HG03457 (cell line): ENCODE results near the gene IPCEF1.
A peak's percentile ranks its signal among the peaks of the same experiment; 100 is the strongest.
"Not testable (repeated sequence)": the region's sequence is repeated elsewhere in the genome, so short reads cannot be mapped to it uniquely, and the experiment has no call there.

ENCODE experiments used
- ATAC-seq: cut with Tn5 transposase; IDR thresholded peaks from one replicate; pipeline ENCODE4 v1.9.1; 2021; ENCODE audit warnings: moderate number of reproducible peaks; ENCODE audit not compliant: unreplicated experiment

IPCEF1 gene

DNA sequence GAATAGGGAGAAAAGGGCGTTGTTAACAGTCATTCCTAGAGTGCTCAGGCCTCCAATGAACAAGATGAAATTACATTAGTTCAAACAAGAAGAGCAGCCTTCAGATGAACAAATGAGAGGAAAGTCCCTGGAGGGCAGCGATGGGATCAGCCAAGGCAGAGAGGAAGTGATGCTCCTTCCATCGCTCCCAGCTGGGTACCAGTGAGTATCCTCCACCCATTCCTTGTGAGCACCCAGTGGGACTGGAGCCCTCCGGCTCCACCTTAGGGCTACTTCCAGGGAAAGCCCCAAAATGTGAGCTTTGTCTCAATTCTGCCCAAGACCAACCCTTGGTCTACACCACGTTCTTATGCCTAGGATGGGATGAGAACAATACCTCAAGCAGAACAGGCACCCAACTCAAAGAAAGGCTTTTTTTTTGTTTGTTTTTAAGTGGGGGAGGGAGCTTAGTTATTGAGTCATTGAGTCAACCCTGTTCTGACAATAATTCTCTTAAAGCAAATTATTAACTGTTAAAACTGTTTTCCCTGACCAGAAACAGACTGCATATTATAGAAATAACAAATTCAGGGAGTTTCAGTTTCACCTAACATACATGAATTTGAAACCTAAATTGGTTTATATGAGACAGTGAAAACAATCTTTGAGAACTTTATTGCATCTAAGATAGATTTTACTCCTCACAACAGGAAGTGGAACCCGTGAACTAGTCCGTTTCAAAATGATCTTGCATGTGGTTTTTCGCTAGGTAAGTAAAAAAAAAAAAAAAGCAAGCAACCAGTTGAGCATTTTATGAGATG, 106.9 kb downstream of the IPCEF1 start:
- peak; percentile 54 for ATAC-seq

DNA sequence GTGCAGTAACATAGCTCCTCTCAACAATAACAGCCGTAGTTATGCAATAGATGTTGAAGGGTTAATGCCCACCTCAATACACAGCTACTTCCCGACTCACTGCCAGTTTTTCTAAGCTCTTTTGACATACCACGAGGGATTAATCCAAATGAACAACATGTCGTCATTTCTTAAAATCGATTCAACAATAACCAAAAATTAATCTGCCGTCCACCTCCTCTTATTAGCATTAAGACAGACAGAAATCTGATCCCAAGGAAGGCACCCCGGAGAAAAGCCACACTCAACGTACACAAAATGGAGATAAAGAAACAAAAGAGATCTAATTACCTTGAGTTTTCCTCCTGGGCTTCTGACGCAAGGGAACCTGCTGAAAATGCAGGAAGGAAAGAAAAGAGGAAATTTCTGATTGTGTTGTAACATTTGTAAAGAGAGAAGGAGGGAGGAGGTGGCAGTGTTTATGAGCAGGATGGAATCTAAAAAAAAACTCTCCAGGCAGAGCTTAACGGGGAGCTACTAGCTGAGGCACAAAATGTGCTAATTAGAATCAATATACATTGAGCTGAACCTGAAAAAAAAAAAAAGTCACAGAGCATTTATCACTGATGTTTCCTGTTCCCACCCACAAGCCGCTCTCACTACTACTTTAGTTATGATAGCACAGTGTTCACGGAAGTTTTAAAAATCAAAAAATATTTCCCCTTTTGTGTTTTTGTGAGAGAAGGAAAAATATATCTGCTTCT, 109.3 kb downstream of the IPCEF1 start:
- peak; percentile 24 for ATAC-seq

DNA sequence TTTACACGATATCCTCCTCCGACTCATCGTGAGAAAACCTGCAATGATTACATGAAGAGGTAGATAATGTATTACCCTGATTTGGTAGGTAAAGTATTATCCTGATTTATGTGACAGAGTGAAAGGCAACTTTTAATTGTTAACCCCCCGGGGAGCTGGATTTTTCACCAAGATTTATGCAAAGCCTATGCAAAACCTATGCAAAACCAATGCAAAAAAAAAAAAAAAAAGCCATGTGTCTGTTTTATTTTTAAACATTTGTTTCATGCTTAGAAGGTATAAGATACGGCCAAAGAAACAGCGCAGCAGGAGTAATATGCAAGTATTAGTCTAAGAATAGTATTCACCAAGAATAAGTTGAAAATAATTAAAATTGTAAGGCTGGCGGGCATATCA, 109.9 kb downstream of the IPCEF1 start:
- ATAC-seq = no peak

DNA sequence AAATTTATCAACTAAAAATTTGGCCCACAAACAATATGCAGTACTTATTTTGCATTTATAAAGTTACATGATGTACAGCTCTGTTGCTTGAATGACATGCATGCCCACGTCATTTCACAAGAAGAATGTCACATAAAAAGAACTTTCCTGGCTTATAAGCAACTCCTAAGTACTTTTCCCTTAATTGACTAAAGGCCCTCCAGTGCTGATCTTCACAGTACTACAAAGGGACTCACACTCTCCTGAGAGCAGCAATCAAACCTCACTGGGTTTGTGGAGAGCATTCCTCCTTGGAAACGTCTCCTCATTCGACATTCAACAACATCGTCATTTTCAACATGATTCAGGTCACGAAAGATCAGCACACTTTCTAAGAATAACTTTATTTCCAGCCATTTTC, 111.1 kb downstream of the IPCEF1 start:
- ATAC-seq = no peak

DNA sequence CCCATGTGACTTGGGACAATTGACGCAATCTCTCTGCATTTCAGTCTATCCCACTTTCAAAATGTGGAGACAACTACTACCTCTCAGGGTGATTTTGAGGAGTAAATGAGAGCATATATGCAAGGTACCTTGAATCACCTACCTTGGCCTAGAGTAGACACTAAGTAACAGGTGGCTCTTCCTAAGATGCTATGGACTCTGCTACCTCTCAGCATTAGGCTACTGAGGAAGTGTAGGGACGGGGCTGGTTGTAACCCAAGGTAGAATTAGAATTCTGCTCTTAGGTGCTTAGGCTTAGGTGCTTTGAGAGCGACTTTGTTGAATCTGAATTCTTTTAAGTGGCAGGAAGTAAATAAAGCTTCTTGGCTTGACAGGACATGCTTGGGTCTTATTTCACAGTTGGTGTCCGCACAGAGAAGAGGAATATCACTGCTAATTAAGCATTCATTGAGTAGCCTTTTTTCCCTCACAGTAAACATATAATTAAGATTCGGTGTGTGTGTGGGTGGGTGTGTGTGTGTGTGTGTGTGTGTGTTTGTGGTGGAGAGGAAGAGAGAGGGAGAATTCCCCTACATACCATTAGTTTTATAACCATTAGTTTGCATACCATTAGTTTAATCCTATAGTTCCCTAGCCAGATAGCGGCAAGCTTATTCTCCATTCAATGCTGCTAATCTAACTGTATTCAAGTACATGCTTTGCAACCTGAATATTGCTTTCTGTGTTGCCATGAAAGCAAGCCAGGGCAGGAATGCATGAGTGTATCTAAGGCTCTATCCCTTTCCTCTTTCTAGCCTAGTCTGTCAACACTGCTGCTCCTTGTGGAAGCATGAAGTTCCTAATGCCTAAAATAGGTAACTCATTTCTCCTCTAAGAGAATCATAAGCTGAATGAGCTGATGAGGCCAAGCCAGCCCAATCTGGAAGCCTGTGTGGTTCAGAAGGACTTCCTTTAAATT, 112.5 kb downstream of the IPCEF1 start:
- no peak for ATAC-seq

DNA sequence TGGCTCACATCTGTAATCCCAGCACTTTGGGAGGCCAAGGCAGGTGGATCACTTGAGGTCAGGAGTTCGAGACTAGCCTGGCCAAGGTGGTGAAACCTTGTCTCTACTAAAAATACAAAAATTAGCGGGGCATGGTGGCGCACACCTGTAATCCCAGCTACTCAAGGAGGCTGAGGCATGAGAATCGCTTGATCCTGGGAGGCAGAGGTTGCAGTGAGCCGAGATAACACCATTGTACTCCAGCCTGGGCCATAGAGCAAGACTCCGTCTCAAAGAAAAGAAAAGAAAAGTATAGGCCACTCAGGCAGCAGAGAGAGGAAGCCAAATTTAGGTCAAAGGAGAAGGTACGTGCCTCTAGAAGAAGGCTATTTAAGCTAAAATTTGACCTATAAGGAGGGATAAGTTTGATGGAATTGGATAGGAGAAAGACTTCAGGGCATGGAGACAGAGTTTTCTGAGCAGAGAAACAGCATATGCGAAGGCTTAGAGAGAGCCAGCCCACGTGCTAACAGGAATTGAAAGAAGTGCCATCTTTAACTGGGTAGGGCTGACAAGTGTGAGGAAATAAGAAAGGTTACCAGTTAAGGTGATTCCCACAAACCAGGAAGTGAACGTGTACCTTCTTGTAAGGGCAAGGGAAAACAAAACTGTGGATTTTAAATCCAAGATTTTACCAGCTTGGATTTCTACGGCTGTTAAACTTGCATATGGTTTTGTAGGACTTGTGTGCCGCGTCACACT, 113.8 kb downstream of the IPCEF1 start:
- no peak for ATAC-seq

DNA sequence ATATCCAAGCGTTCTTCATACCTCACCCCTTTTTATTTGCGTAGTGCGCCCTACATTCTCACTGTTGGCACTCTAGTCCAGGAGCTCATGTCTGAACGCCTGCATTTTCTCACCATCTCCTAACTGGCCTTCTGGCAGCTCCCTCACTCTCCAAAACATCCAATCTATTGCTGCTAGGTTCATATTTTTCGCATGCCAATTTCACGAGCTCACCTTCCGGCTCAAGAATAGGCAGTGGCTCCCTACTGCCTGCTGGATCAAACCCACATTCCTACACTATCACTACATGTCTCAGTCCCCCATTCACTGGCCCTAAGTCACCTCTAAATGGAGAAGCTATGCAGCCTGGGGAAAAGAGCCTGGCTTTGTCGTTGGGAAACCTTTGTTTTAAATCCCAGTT, 115.0 kb downstream of the IPCEF1 start:
- no peak for ATAC-seq

DNA sequence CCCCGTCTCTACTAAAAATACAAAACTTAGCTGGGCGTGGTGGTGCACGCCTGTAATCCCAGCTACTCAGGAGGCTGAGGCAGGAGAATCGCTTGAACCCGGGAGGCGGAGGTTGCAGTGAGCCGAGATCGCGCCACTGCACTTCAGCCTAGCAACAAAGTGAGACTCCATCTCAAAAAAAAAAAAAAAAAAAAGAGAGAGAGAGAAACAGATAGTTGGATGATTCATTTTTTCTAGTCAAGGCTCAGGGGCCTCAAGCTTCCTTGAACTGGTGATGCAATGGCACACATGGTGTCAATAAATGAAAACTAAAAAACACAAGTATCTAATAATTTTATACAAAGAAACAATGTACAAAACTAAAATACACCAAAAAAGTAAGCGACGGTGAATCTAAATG, 115.5 kb downstream of the IPCEF1 start:
- not testable (repeated sequence) for ATAC-seq

DNA sequence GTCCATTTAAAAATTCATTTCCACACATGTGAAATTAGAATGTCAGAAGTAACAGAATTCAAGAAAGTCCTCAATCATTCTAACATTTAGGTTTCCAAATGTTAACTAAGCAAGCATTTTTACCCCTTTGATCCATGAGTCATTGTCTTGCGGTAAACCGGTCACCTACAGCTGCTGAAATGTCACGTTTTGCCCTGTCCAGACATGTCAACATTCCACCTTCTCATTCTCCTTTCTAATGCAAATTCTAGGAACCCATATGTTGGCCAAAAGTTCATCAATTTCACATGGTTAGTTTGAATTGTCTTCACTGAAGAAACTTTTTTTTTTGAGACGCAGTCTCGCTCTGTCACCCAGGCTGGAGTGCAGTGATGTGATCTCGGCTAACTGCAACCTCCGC, 117.2 kb downstream of the IPCEF1 start:
- ATAC-seq = no peak

DNA sequence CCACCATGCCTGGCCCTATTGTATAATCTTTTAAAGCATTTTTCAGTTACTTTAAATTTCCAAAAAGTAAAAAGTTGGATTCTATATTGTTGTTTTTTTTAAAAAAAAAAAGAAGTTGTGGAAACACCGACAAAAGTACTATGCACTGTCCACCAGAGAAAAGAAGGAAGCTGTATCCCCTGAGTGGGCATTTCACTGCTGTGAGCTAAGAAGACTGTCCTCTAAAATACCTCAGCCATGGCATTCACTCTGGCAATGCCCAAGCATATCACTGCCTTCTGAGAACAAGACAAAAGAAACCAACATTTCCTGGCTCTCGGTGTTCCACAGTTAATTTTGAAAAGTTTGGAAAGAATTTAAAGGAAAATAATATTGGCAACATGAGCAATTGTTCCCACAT, 117.8 kb downstream of the IPCEF1 start:
- ATAC-seq = no peak

DNA sequence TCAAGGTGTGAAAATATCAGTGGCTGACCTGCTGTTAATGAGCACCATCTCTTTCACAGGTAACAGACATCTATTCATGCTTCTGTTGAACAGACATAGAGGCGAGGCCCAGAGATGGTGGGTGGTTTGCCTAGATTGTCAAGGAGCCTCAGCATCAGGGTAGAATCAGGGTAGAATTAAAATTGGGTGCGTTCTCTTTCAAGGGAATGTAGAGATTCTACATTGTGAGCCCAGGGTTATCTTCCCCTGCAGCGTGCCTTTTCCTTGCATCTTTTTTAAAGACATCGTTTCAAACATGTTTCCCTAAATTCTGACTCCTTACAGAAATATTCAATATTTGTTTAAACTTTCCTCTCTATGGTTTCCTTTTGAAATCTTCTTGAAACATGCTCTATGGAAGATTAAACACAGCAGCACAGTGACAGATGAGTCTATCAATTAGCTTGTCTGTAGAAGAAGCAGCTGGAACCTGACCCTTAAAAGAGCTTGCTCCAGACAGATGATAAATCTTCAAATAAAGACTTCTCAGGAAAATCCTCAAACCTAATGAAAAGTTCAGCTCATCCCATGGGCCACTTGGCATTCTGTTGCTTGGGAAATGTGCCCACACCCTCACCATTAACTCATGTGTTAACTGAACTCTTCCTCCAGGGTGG, 119.8 kb downstream of the IPCEF1 start:
- no peak for ATAC-seq

DNA sequence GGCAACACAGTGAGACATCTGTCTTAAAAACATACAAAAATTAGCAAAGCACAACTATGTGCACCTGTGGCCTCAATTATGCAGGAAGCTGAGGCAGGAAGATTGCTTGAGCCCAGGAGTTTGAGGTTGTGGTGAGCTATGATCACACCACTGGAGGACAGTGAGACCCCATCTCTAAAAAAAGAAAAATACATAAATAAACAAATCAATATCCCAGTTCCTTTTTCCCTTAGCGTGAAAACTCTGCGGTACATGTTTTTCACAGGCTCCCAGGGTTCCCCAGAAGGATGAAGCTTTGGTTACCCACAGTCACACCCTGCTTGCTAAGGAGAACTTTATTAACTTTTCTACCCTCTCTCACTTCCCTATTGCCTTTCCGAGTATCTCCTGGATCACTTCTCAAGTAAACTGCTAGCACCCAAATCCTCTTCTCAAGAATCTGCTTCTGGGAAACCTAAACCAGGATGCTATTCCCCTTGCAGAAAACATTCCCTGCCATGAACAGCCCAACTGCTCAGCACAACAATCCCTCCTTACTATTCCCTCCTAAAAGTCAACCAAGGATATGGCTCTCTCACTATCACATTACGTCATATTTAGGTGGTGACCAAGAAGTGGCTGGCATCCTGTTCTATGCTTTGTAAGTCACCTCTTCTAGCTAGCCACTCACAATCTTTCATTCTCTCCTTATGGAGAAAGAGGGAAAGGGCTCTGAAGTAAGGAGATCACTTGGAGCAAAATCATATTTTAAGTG, 122.4 kb downstream of the IPCEF1 start:
- ATAC-seq = peak; percentile 46

DNA sequence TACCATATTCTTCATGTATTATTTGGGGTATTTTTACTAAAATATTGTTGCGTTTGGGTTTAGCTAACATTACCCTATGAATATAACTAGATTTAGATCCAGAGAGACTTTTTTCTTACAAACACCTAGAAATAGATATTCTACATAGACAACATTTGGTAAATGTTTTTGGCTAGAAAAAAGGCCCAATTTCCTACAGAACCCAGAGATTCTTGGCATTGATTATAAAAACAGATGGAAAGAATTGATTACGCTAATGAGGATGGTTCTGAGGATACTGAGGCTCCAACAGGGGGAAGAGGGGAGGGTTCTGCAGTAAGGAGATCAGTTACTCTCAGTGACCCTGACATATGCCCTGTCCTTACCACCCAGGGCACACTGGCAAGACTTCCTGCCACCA, 123.2 kb downstream of the IPCEF1 start:
- ATAC-seq = no peak

DNA sequence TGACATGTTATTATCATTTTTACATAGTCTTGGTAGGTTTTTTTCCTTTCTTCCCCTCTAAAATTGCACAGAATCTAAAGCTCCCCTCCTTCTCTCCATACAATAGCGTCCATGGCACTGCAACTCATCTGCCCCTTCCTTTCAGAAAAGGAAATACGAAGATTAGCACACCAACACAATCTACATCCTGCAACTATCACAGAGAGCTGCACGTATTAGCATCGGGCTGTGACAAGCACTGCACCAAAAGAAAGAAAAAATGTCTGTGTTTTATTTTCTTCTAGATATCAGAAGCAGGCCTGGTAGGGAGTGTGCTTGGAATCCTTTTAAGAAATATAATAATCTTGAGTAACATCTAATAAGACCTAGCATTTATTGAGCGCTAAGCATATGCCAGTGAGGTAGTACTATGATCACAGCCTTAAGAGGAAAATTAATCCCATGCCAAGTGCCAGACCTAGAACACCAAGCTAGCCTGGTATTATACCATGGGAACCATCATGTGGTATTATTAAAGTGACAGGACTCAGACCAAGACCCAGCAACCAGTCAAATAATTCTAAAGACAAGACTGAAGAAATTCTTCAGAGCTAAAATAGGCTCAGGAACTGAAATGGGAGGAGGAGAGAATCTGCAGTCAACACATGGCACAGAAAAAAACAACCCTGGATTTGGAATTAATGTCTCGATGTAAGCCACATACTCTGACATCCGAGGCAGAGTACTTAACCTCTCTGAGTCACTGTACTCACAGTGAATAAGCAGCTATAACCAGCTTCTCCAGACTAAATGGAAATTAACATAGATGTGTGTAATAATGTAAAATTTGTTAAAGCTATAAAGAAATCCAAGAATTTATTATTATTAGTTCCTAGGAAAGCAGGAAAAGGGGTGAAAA, 124.3 kb downstream of the IPCEF1 start:
- ATAC-seq = no peak

DNA sequence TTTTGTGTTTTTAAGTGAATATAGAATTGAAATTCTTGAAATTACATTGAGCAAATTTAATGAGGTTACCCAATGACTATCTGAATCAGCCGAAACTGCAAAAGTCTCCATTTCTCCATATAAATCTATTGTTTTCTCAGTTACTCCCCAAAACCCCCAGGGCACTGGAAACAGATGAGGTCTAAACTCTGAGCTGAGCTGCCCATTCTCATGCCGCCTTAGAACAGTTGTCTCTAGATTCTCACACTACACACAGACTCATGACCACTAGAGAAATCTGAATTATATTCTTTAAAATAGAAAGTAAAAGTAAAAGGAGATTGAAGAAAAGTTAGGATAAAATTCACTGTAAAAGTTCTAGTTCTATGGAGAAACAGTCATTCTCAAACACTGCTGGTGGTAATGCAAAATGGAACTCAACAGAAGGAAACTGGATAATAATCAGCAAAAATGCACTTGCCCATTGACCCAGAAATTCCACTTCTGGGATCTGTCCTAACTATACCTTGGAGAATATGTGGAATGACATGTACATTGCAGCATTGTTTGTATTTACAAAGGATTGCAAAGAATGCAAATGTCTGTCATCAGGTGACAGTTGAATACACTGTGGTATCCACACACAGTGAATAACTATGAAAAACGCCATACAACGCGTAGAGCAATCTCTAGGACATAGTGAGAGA, 125.5 kb downstream of the IPCEF1 start:
- no peak for ATAC-seq

DNA sequence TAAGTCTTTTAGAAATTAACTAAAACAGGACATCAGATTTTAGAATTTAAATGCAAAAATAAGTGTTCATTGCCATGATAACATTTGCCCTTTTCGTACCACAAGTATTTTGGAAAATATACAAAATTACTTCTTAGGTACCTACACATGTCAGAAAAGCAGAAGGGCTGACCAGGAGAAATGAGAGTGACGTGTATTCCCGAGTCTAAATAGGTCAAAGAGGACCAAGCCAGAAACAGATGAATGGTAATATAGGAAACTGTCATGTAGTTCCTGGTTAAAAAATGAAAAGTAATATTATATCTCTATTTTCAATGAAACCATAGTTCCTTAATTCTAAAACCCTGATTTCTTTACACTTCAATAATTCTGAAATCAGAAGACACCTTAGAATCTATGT, 126.2 kb downstream of the IPCEF1 start:
- ATAC-seq = no peak

DNA sequence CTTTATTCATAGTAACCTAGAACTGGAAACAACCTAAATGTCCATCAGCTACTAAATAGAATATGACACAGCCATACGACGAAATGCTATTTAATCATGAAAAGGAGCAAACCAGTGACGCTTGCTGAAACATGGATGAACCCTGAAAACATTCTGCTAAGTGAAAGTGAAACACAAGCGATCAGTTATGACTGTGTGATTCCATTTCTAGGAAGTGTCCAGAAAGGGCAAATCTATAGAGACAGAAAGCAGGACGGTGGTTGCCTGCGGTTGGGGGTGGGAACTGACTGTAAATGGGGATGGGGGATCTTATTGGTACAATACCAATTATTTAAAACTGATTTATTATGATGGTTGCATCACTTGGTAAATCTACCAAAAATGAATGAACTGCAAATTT, 126.8 kb downstream of the IPCEF1 start:
- ATAC-seq = peak; percentile 65

DNA sequence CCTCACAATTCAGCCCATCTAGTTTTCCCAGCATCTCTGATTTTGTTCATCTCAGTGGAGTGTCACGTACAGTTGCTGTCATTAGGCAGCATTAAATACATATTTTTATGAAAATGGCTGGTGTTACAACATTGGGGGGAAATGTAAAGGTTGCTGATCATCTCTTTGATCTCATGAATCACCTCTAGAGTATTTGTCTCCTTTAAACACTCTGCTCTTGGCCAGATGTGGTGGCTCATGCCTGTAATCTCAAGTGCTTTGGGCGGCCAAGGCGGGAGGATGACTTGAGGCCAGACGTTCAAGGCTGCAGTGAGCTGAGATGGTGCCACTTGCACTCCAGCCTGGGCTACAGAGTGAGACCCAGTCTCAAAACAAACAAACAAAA, 128.1 kb downstream of the IPCEF1 start:
- no peak for ATAC-seq
